Keratinocyte (primary cell): ENCODE measurements around the gene PI4KA.

ENCODE experiments used
- CTCF ChIP-seq, 3 experiments: IDR thresholded peaks in 1 of 3; conservative IDR thresholded peaks in 1 of 3; optimal IDR thresholded peaks in 1 of 3; 2 replicates in 2 of 3; 3 replicates in 1 of 3; pipeline versions ENCODE3 to v1.5.1; 2011; ENCODE audit warnings: low read length in 3 of 3, mild to moderate bottlenecking in 3 of 3, moderate library complexity in 2 of 3, control low read depth in 1 of 3, inconsistent platforms in 1 of 3; ENCODE audit not compliant: insufficient read depth in 2 of 3; ENCODE audit errors: extremely low read depth in 1 of 3
- EZH2 ChIP-seq: IDR thresholded peaks from one replicate; pipeline ENCODE4 v1.6.1; 2012; ENCODE audit warnings: inconsistent platforms, mild to moderate bottlenecking, low read length, moderate library complexity

- no peak for TF ChIP-seq CTCF (optimal IDR thresholded peaks at IDR 0.05 in 1 of 3, IDR thresholded peaks at IDR 0.05 in 1 of 3, conservative IDR thresholded peaks at IDR 0.05 in 1 of 3; ENCODE audit: extremely low read depth in 1 of 3, insufficient read depth in 2 of 3, low read length in 3 of 3)
- TF ChIP-seq EZH2: no peak
Observed at GRCh38 chr22:20661473-20661872, 197.1 kb downstream of the PI4KA start.
